Activated CD8-positive, alpha-beta memory T cell treated with anti-CD3 and anti-CD28 coated beads, Interleukin-2, amount 10 ng/mL, durations not matched to agents 7 days and 5 days (primary cell): ENCODE data around the gene ZDHHC3. TPM values are rescaled to one million over a fixed set of nuclear protein-coding genes. Genes with fewer than 3 reads are reported as not detected.
A peak's percentile ranks its signal among the peaks of the same experiment; 100 is the strongest.

ENCODE experiments used
- ATAC-seq: fragments of 150-1000 bp; cut with Tn5 transposase; one replicate; pipeline ENCODE4 v1.10.0; 2021; ENCODE audit warnings: moderate library complexity
- CTCF ChIA-PET: fragments of 350-600 bp; sonication (Branson Sonifier 250); formaldehyde crosslinking; loops from one replicate; lab custom pipeline; 2021; ENCODE audit warnings: antibody characterized with exemption; lab: Charles Lee
- DNase-seq: peaks from one replicate; pipeline ENCODE4 v3.0.0-alpha.2; 2020
- H3K27ac Mint-ChIP-seq: one replicate; pipeline ENCODE4 v1.8.0; 2021; ENCODE audit warnings: mild to moderate bottlenecking, mixed read lengths
- H3K27me3 Mint-ChIP-seq: one replicate; pipeline ENCODE4 v1.8.0; 2021; ENCODE audit warnings: mixed read lengths
- H3K36me3 Mint-ChIP-seq: one replicate; pipeline ENCODE4 v1.8.0; 2021; ENCODE audit warnings: mild to moderate bottlenecking, mixed read lengths
- H3K4me1 Mint-ChIP-seq: one replicate; pipeline ENCODE4 v1.8.0; 2021; ENCODE audit warnings: mixed read lengths
- H3K4me3 Mint-ChIP-seq: one replicate; pipeline ENCODE4 v1.8.0; 2021; ENCODE audit warnings: mild to moderate bottlenecking, moderate library complexity, mixed read lengths
- H3K9me3 Mint-ChIP-seq: one replicate; pipeline ENCODE4 v1.8.0; 2022; ENCODE audit warnings: low read depth, mixed read lengths
- total RNA-seq, 2 experiments: library from RNA; stranded (reverse); gene quantifications; one replicate each; pipeline ENCODE4 v1.2.3, GENCODE V29; 2021

ZDHHC3 gene
- total RNA-seq, 2 experiments from 2014 or later = 54.0 to 54.9 TPM

GRCh38 chr3:45007091-45007490 is 31.1 kb upstream of the ZDHHC3 start:
- ATAC-seq = no peak
- Mint-ChIP-seq H3K27ac (peak overlapping the region; percentile 3), H3K36me3 (peaks cover 45% of the 10 kb centered on the region), H3K4me1 (peaks cover 25% of the 10 kb centered on the region), H3K9me3 (peaks cover 3% of the 10 kb centered on the region), H3K27me3 (no peaks in the 10 kb centered on the region), H3K4me3 (no peak overlapping the region)
- no peak for DNase-seq
- CTCF ChIA-PET = no interaction called here

- DNase-seq (no peak), ATAC-seq (no peak)
- peaks cover 27% of the 10 kb centered on the region for H3K4me1 Mint-ChIP-seq
- CTCF ChIA-PET = no interaction called here
- H3K36me3 Mint-ChIP-seq = peaks cover 59% of the 10 kb centered on the region
- no peak overlapping the region for H3K4me3 Mint-ChIP-seq
- H3K9me3 Mint-ChIP-seq = peaks cover 3% of the 10 kb centered on the region
- H3K27ac Mint-ChIP-seq = no peak overlapping the region
- no peaks in the 10 kb centered on the region for H3K27me3 Mint-ChIP-seq
These were observed 27.9 kb upstream of the ZDHHC3 start for GRCh38 chr3:45003859-45004258.

- Mint-ChIP-seq H3K27ac (no peak overlapping the region), H3K9me3 (peaks cover 3% of the 10 kb centered on the region), H3K27me3 (no peaks in the 10 kb centered on the region), H3K4me3 (no peak overlapping the region), H3K36me3 (peaks cover 59% of the 10 kb centered on the region), H3K4me1 (peaks cover 27% of the 10 kb centered on the region)
- CTCF ChIA-PET = interaction anchor here (1.9 kb wide), 1 partner anchor 11 kb away, joined by 5 read pairs; no protein-coding TSS in a partner anchor
- ATAC-seq (no peak), DNase-seq (no peak)
These were observed 27.4 kb upstream of the ZDHHC3 start for GRCh38 chr3:45003406-45003805.

- H3K4me3 Mint-ChIP-seq = no peak overlapping the region
- no peak overlapping the region for H3K27ac Mint-ChIP-seq
- peaks cover 3% of the 10 kb centered on the region for H3K9me3 Mint-ChIP-seq
- H3K27me3 Mint-ChIP-seq = no peaks in the 10 kb centered on the region
- ATAC-seq = no peak
- H3K36me3 Mint-ChIP-seq = peaks cover 60% of the 10 kb centered on the region
- DNase-seq = no peak
- CTCF ChIA-PET = interaction anchor here (1.9 kb wide), 1 partner anchor 11 kb away, joined by 5 read pairs; no protein-coding TSS in a partner anchor
- peaks cover 25% of the 10 kb centered on the region for H3K4me1 Mint-ChIP-seq
These were observed 26.7 kb upstream of the ZDHHC3 start for GRCh38 chr3:45002720-45003119.

- Mint-ChIP-seq H3K4me1 (peaks cover 25% of the 10 kb centered on the region), H3K27me3 (no peaks in the 10 kb centered on the region), H3K36me3 (peaks cover 63% of the 10 kb centered on the region), H3K4me3 (no peak overlapping the region), H3K27ac (no peak overlapping the region), H3K9me3 (peaks cover 3% of the 10 kb centered on the region)
- DNase-seq (no peak), ATAC-seq (no peak)
- CTCF ChIA-PET = interaction anchor here (1.6 to 1.9 kb wide), 2 partner anchors 10 to 25 kb away, joined by 3 to 5 read pairs; no protein-coding TSS in a partner anchor
These were observed 26.2 kb upstream of the ZDHHC3 start for GRCh38 chr3:45002139-45002660.

GRCh38 chr3:45001738-45002137 is 25.8 kb upstream of the ZDHHC3 start:
- Mint-ChIP-seq H3K4me3 (no peak overlapping the region), H3K27me3 (no peaks in the 10 kb centered on the region), H3K4me1 (peaks cover 21% of the 10 kb centered on the region), H3K27ac (no peak overlapping the region), H3K9me3 (peaks cover 3% of the 10 kb centered on the region), H3K36me3 (peaks cover 63% of the 10 kb centered on the region)
- DNase-seq (no peak), ATAC-seq (no peak)
- CTCF ChIA-PET = interaction anchor here (1.6 to 1.9 kb wide), 2 partner anchors 10 to 25 kb away, joined by 3 to 5 read pairs; no protein-coding TSS in a partner anchor

- CTCF ChIA-PET = interaction anchor here (0.7 to 1.6 kb wide), 4 partner anchors 9 to 208 kb away, joined by 3 to 4 read pairs (median 4); no protein-coding TSS in a partner anchor
- no peak overlapping the region for H3K4me3 Mint-ChIP-seq
- H3K27me3 Mint-ChIP-seq = no peaks in the 10 kb centered on the region
- H3K4me1 Mint-ChIP-seq = peaks cover 24% of the 10 kb centered on the region
- no peak for DNase-seq
- H3K9me3 Mint-ChIP-seq = peaks cover 3% of the 10 kb centered on the region
- peak overlapping the region; percentile 35 for H3K27ac Mint-ChIP-seq
- H3K36me3 Mint-ChIP-seq = peaks cover 65% of the 10 kb centered on the region
- ATAC-seq = no peak
These were observed 24.8 kb upstream of the ZDHHC3 start for GRCh38 chr3:45000823-45001222.

GRCh38 chr3:44999782-45000181 is 23.8 kb upstream of the ZDHHC3 start:
- peak overlapping the region; percentile 19 for H3K27ac Mint-ChIP-seq
- peaks cover 55% of the 10 kb centered on the region for H3K36me3 Mint-ChIP-seq
- CTCF ChIA-PET = interaction anchor here (1.2 kb wide), 1 partner anchor 13 kb away, joined by 3 read pairs; no protein-coding TSS in a partner anchor

GRCh38 chr3:44996556-44996969 is 20.6 kb upstream of the ZDHHC3 start:
- Mint-ChIP-seq H3K4me1 (peaks cover 30% of the 10 kb centered on the region), H3K27me3 (no peaks in the 10 kb centered on the region), H3K27ac (no peak overlapping the region), H3K4me3 (no peak overlapping the region), H3K9me3 (no peaks in the 10 kb centered on the region), H3K36me3 (peaks cover 57% of the 10 kb centered on the region)
- ATAC-seq = no peak
- no peak for DNase-seq
- CTCF ChIA-PET = no interaction called here

More at GRCh38 chr3:44999782-45000181, 23.8 kb upstream of the ZDHHC3 start:
- H3K4me3 Mint-ChIP-seq = no peak overlapping the region
- peaks cover under 1% of the 10 kb centered on the region for H3K9me3 Mint-ChIP-seq
- H3K27me3 Mint-ChIP-seq = no peaks in the 10 kb centered on the region
- no peak for ATAC-seq
- peaks cover 20% of the 10 kb centered on the region for H3K4me1 Mint-ChIP-seq
- DNase-seq = no peak

- Mint-ChIP-seq H3K27ac (peak overlapping the region; percentile 46), H3K27me3 (no peaks in the 10 kb centered on the region), H3K9me3 (no peaks in the 10 kb centered on the region), H3K4me3 (no peak overlapping the region), H3K36me3 (peaks cover 60% of the 10 kb centered on the region), H3K4me1 (peaks cover 29% of the 10 kb centered on the region)
- DNase-seq = no peak
- no peak for ATAC-seq
- CTCF ChIA-PET = interaction anchor here (0.5 to 1.1 kb wide), 2 partner anchors 10 to 1380 kb away, joined by 3 read pairs; no protein-coding TSS in a partner anchor
These were observed 19.3 kb upstream of the ZDHHC3 start for GRCh38 chr3:44995142-44995770.

GRCh38 chr3:44993471-44994205 is 17.7 kb upstream of the ZDHHC3 start:
- CTCF ChIA-PET = interaction anchor here (0.9 to 2.9 kb wide), 2 partner anchors 18 to 217 kb away, joined by 3 to 17 read pairs; partner anchors contain the start of genes EXOSC7 and ZDHHC3
- Mint-ChIP-seq H3K4me3 (no peak overlapping the region), H3K36me3 (peaks cover 50% of the 10 kb centered on the region), H3K27me3 (no peaks in the 10 kb centered on the region), H3K27ac (no peak overlapping the region), H3K9me3 (no peaks in the 10 kb centered on the region), H3K4me1 (peaks cover 29% of the 10 kb centered on the region)
- DNase-seq (no peak), ATAC-seq (no peak)

- no peaks in the 10 kb centered on the region for H3K9me3 Mint-ChIP-seq
- no peak overlapping the region for H3K27ac Mint-ChIP-seq
- H3K4me1 Mint-ChIP-seq = peaks cover 29% of the 10 kb centered on the region
- ATAC-seq (no peak), DNase-seq (no peak)
- CTCF ChIA-PET = interaction anchor here (0.7 to 2.9 kb wide), 9 partner anchors 8 to 217 kb away, joined by 3 to 17 read pairs (median 4); partner anchors contain the start of genes EXOSC7 and ZDHHC3
- no peaks in the 10 kb centered on the region for H3K27me3 Mint-ChIP-seq
- peaks cover 47% of the 10 kb centered on the region for H3K36me3 Mint-ChIP-seq
- no peak overlapping the region for H3K4me3 Mint-ChIP-seq
These were observed 16.8 kb upstream of the ZDHHC3 start for GRCh38 chr3:44992555-44993470.
